Measurements from ENCODE around the gene LRP1B.

DNA sequence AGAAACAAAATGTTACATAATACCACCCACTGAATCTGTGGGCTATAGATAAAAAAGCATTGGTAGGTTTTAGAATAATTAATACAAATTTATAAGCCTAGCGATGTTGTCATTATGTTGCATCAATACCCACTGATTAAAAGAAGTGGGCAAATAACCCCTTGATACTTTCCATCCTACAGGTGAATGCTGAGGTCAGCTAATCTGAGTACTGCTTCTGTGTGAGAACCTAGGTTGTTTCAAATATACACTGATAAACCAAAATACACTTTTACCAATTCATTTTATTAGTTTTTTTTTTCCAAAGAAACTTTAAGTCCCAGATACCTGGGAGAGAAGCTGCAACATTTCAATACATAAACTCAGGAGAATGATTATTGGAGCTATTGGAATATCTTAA lies 948.6 kb downstream of the LRP1B start:
- TF ChIP-seq CTCF (conservative IDR thresholded peaks at IDR 0.05 in 1 of 2, IDR thresholded peaks at IDR 0.05 in 1 of 2; ENCODE audit: low read depth in 1 of 2, low read length in 2 of 2) (no peak), EZH2 (IDR thresholded peaks at IDR 0.05; ENCODE audit: low read length, missing control alignments) (no peak)

Data from fibroblast of lung (primary cell).